Measurements from ENCODE around the gene CAPN5.
"Not testable (repeated sequence)": the region's sequence is repeated elsewhere in the genome, so short reads cannot be mapped to it uniquely, and the experiment has no call there.

Gene CAPN5

GRCh38 chr11:77044886-77045285 lies 21.9 kb upstream of the CAPN5 start:
- no peak for DNase-seq

GRCh38 chr11:77046060-77046501 lies 20.7 kb upstream of the CAPN5 start:
- peak; percentile 89 for DNase-seq

DNA sequence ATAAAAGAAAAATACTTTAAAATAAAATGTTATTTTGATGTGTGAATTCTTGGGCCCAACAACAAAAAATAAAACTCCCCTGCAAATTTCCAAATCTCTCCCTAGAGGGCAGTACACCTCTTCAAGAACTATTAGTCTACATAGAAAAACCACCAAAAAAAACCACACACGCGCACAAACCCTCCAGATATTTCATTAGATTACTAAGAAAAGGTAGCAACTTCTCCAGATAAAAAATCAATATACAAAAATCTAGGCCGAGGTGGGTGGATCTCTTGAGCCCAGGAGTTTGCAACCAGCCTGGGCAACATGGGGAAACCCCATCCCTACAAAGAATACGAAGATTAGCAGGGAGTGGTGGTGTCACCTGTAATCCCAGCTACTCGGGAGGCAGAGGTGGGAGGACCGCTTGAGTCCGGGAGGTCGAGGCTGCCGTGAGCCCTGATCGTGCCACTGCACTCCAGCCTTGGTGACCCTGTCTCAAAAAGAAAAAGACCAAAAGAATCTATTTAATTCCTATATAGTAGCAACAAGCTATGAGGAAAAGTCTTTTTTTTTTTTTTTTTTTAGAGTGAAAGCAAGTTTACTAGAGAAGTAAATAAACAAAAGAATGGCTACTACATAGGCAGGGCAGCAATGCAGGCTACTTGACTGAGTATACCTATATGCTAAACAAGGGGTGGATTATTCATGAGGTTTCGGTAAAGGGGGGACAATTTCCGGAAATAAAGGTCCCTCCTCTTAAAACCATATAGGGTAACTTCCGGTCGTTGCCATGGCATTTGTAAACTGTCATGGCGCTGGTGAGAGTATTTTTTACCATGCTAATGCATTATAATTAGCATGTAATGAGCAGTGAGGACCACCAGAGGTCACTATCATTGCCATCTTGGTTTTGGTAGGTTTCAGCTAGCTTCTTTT lies 19.5 kb upstream of the CAPN5 start:
- DNase-seq: peak; percentile 96

DNA sequence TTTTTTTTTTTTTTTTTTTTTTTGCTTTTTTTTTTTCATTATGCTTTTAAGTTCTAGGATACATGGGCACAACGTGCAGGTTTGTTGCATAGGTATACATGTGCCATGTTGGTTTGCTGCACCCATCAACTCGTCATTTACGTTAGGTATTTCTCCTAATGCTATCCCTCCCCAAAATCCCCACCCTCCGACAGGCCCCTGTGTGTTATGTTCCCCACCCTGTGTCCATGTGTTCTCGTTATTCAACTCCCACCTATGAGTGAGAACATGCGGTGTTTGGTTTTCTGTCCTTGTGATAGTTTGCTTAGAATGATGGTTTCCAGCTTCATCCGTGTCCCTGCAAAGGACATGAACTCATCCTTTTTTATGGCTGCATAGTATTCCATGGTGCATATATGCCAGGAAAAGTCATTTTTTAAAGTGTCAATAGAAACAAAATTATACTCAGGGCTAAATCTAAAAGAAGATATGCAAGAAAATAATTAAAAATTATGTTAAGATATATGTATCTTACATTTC lies 18.8 kb upstream of the CAPN5 start:
- not testable (repeated sequence) for DNase-seq

DNA sequence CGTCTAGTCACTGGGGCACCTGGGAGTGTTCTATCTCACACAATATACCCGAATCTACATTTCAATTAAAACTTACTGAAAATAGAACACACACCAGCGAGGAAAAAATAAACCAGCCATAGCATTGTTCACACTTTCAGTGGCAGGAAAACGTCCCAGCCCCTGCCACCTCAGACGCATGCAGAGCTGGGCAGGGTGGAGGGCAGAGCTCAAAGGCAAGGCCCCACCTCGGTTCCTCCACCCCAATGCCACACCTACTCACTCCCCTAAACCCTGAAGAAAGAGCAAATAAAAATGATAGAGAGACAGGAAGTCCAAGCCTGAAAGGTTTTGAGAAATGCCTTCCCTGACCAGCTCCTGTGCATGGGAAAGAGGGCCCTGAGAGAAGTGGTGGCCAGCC lies 17.7 kb upstream of the CAPN5 start:
- DNase-seq: no peak

DNA sequence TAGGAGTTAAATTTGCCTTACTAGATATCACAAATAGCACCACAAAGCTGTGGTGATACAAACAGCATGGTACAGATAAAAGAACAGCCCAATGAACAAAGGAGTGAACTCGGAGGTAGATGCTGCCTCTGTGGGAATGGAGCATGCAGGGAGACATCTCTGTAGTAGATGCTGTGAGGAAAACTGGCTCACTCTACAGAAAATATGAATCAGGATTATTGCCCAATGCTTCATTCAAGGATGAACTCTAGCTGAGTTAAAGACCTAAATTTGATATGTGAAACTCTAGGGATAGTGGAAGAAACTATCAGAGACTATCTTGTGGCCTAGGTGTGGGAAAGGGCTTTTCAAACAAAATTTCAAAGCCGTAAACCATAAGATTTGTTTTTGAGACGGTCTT lies 15.3 kb upstream of the CAPN5 start:
- DNase-seq: no peak

GRCh38 chr11:77052518-77052917 lies 14.3 kb upstream of the CAPN5 start:
- DNase-seq: no peak

- DNase-seq: no peak
Measured at GRCh38 chr11:77053217-77054015, 13.4 kb upstream of the CAPN5 start.

DNA sequence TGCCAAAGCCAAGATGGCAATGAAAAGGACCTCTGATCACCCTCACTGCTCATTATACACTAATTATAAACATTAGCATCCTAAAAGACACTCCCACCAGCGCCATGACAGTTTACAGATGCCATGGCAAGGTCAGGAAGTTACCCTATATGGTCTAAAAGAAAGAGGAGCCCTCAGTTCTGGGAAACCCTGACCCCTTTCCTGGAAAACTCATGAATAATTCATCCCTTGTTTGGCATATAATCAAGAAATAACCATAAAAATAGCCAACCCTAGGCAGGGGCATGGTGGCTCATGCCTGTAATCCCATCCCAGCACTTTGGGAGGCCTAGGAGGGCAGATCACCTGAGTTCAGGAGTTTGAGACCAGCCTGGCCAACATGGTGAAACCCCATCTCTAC lies 12.7 kb upstream of the CAPN5 start:
- no peak for DNase-seq

DNA sequence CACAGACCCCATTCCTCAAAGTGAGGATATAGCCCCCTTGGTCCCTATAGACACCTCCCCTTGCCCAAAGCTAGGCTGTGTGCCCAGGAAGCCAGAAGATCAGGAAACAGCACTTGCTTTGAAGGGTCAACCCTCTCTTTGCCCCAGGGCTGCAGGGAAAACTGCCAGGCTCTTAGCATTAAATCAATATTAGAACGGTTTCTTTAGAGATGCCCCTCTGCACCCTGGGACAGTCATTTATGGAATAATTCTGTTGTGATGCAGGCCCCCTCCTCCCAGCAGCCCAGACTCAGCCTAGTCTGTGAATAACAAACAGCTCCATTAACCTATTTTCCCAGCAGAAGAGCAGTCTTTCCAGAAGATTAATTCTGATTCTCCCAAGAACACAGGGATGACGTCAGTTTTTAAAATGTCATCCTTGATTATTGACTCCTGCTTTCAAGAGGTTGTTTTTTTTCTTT lies 11.6 kb upstream of the CAPN5 start:
- no peak for DNase-seq

- DNase-seq: no peak
Measured at GRCh38 chr11:77055913-77056312, 10.9 kb upstream of the CAPN5 start.

DNA sequence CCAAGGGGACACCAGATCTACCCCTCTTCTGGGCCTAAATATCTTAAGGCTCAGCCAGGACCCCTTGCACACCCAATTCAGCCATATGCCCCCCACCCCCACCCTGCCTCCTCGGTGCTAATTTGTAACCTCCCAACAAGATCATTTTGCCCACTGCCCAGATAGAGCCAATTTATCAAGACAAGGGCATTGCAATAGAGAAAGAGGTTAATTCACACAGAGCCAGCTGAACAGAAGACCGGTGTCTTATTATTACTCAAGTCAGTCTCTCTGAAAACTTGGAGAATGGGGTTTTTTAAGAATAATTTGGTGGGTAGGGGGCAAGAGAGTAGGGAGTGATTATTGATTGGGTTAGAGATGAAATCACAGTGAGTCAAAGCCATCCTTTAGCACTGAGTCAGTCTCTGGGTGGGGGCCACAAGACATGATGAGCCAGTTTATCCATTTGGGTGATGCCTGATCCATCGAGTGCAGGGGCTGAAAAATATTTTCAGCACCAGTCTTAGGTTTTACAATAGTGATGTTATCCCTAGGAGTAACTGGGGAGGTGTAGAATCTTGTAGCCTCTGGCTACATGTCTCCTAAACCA lies 9.9 kb upstream of the CAPN5 start:
- DNase-seq: no peak

GRCh38 chr11:77057938-77058474 lies 8.8 kb upstream of the CAPN5 start:
- no peak for DNase-seq

- no peak for DNase-seq
Measured at GRCh38 chr11:77058900-77059299, 7.9 kb upstream of the CAPN5 start.

- DNase-seq: no peak
Measured at GRCh38 chr11:77059806-77060205, 7.0 kb upstream of the CAPN5 start.

GRCh38 chr11:77060234-77060633 lies 6.5 kb upstream of the CAPN5 start:
- DNase-seq: no peak

DNA sequence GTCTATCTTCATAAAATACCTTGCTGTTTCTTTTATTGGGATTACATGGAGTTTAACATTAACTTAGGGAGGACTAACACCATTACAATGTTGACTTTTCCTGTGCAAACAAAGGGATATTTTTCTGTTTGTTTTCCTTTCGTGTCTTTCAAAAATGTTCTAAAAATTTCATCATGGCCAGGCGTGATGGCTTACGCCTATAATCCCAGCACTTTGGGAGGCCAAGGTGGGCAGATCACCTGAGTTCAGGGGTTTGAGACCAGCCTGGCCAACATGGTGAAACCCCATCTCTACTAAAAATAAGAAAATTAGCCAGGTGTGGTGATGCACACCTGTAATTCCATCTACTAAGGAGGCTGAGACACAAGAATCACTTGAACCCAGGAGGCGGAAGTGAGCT lies 5.5 kb upstream of the CAPN5 start:
- not testable (repeated sequence) for DNase-seq

GRCh38 chr11:77062924-77063323 lies 3.8 kb upstream of the CAPN5 start:
- no peak for DNase-seq

DNA sequence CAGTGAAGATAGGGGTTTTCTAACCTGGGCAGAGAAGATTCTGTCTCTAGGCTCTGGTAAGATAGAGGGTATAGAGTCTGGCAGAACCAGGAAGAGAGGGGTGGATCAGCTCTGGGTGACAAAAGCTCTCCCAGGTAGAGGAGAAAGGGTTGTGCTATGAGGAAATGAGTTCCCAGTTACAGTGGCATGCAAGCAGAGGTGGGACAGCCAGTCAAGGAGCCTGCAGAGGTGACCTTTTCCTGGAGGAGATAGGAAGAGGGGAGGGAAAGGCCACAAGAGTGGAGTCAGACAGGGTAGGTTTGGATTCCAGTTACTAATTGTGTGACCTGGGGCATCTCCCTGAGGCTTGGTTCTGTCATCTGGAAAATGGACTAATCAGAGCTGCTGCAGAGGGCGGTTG lies 3.4 kb upstream of the CAPN5 start:
- no peak for DNase-seq

DNA sequence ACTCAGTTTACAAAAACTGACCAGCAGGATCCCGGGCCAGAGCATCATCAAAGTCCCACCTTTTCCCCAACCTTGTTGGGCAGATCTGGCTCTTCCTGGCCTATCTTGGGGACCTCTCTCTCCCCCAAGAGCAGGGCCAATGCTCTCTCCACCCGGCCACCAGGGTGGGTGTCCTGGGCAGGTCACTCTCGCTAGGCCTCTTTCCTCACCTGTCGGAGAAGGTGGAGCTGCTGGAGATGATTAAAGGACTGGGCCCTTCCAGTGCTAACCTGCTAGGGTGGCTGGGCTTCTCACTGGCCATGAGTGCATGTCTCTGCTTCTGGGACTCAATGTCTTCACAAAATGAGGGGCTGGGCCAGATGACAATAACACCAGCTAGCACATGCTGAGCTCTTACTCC lies 2.9 kb upstream of the CAPN5 start:
- DNase-seq: no peak

- DNase-seq: no peak
Measured at GRCh38 chr11:77064648-77065217, 2.0 kb upstream of the CAPN5 start.

GRCh38 chr11:77065878-77066228 lies 918 bp upstream of the CAPN5 start:
- no peak for DNase-seq

Measured in RPMI8226 (cell line).